AML-193 (cell line): Measurements from ENCODE around the gene DLL1.
"Not testable (repeated sequence)": the region's sequence is repeated elsewhere in the genome, so short reads cannot be mapped to it uniquely, and the experiment has no call there.

Source experiments
- DNase-seq, 2 experiments: peaks; one replicate each; lab custom pipeline; 2025; lab: John Stamatoyannopoulos, UW

DLL1 gene

GRCh38 chr6:170290296-170291128 lies at the start of gene DLL1:
DLL1 (minus strand) TSS chr6:170291078; CDS start chr6:170290139, 939 bp downstream.
- DNase-seq, result no peak

GRCh38 chr6:170335199-170335598 lies 44.3 kb upstream of the DLL1 start:
- DNase-seq, result not testable (repeated sequence)

DNA sequence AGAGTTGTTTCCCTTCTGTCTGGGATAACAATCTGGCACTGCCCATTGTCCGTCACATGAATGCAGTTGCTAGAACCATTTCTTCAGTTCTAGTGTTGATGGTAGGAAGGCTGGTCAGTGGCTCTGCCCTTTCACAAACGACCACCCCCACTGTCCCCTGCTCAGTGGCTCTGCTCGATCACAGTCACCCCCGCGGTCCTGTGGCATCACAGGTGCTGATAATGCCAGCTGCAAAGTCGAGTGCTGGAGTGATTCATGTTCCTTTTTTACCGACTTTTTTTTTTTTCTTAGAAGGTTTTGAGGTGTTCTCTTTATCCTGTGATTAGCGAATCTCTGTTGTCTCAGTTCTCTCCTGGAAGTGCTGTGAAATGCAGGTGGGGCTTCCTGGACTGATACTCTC lies 38.4 kb upstream of the DLL1 start:
- no peak for DNase-seq

GRCh38 chr6:170317718-170318117 lies 26.8 kb upstream of the DLL1 start:
- no peak for DNase-seq

- no peak for DNase-seq
Measured at GRCh38 chr6:170317076-170317475, 26.2 kb upstream of the DLL1 start.

- DNase-seq, result no peak
Measured at GRCh38 chr6:170316071-170316470, 25.2 kb upstream of the DLL1 start.

- DNase-seq, result no peak
Measured at GRCh38 chr6:170314983-170315382, 24.1 kb upstream of the DLL1 start.

DNA sequence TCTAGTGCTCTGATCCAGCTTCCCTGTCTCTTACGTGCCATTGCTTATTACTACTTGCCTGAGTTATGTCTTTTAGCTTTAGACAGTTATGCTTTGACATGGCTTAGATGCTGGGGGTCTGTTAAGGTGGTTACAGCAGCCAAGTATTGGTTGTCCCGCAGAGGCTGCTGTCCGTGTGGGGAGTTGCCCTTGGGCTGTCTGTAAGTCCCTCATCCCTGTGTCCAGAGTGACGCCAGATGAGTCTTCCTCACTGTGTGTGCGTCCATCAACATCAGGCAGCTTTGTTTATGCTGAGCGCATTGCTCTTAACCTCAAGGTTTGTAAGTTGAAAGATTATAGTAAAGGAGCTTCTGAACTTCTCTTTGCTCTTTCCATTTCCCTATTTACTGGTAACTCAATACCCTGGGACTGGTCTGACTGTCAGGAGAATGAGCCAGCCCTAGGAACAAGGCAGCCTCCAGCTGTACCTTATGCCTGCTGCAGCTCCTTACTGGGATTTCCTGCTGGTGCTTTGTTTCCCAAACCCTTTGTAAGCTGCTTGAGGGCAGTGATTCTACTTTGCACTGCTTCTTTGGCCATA lies 22.9 kb upstream of the DLL1 start:
- no peak for DNase-seq

- no peak for DNase-seq
Measured at GRCh38 chr6:170312876-170313275, 22.0 kb upstream of the DLL1 start.

- no peak for DNase-seq
Measured at GRCh38 chr6:170311696-170312095, 20.8 kb upstream of the DLL1 start.

GRCh38 chr6:170308761-170309160 lies 17.9 kb upstream of the DLL1 start:
- DNase-seq, result no peak

- DNase-seq, result peak in 1 of 2 experiments; percentile 52
Measured at GRCh38 chr6:170307080-170307545, 16.2 kb upstream of the DLL1 start.

DNA sequence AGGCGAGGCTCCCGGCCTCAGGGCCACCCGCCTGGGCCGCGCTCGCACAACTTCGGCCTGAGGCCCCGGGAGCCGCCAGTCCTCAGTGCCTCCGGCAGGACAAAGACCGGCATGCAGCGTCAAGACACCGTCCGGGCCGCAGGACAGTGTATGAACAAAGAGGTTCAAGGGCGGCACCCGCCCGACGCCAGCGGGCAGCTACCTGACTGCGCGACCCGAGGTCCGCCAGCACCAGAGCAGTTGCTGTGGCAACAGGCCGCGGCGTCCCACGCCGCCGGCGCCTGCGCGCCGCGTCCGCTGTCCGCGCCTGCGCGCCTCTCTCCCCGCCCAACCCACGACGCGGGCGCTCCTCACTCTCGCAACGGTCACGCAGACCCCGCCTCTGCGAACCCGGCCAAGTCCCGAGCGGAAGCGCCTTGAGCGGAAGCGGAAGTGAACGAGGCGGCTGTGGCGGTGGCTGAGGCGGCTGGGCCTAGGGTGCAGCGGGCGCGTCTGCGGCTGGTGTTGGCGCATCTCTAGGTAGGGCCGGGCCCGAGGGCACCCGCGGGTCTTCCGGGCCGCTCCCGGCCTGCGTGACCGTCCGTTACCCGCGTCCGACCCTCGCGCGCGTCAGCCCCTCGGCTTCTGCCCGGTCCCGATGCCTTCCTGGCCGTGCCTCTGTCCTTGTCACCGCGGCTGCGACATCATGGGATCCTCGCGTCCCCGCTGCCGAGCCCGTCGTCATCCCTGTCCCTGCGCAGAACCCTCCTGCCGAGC lies 15.6 kb upstream of the DLL1 start, which contains the start of gene FAM120B:
Gene FAM120B, plus strand, starts transcription at position 435 of the 756 bp plus-strand sequence. CDS start 10,633 bp downstream, outside the sequence.
- peak; percentile 96 to 97 for DNase-seq

DNA sequence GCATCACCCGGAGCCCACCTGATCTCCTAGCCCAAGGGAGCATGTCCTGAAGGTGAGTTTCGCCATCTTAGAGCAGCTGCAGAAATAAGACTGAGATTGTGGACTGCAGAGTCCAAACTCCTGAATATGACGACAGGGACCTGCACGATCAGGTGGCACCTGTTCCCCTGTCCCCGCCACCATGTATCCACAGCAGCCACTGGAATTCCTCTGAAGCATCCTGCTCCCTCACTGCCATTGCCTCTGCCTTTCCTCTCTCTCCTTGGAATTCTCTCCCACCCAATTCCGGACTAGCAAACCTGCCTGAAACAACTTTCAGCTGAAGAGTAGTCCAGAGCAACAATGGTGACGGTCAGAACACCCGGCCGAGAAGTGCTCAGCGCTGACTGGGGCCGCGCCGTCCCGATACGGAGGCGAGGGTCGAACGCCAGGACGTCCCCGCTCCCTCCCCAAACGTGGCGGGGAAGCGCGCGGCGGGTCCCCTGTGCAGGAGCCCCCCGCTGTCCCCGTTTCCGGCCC lies 15.0 kb upstream of the DLL1 start:
- DNase-seq, result no peak

DNA sequence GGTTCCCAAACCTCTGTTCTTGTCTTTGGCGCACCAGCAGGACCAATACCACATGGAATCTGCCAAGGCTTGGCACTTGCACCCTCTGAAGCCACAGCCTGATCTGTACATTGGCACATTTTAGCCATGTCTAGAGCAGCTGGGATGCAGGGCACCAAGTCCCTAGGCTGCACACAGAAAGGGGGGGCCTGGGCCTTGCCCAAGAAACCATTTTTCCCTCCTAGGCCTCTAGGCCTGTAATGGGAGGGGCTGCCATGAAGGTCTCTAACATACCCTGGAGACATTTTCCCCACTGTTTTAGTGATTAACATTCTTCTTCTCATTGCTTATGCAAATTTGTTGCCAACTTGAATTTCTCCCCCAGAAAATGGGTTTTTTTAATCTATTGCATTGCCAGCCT lies 10.3 kb upstream of the DLL1 start:
- no peak for DNase-seq

DNA sequence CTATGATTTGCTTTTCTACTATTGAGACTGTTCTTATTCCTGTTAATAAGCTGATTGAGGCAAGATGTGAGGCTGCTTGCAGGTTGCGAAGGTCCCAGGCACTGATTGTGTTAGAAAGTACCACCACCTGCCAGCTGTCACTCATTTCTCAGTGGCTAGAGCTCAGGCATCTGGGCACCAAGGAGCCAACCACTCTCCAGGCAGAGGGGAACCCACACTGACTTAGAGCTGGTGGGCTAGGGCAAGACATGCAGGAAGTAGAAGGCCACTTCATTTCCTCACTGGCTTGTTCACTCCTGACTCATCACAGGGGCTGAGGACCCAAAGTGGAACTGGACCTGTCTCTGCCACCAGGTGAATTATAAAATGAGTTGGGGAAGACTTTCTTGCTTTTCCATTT lies 7.8 kb upstream of the DLL1 start:
- no peak for DNase-seq

GRCh38 chr6:170297576-170298330 lies 6.9 kb upstream of the DLL1 start:
- no peak for DNase-seq

GRCh38 chr6:170296746-170297575 lies 6.1 kb upstream of the DLL1 start:
- DNase-seq, result no peak

DNA sequence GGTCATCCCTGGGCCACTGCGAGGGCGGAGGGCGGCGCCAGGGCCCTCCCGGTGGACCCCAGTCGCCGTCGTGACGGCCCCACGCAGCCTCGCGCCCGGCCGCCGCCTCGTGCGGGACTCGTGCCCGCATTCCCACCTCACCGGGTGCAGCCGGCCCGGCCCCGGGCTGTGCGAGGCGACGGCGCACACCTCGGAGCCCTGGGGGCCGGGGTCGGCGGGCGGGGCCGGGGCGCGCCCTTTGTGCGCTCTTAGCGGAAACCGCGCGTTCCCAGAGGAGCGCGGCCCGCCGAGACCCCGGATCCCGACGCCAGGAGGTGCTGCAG lies 5.5 kb upstream of the DLL1 start:
- DNase-seq, result no peak

DNA sequence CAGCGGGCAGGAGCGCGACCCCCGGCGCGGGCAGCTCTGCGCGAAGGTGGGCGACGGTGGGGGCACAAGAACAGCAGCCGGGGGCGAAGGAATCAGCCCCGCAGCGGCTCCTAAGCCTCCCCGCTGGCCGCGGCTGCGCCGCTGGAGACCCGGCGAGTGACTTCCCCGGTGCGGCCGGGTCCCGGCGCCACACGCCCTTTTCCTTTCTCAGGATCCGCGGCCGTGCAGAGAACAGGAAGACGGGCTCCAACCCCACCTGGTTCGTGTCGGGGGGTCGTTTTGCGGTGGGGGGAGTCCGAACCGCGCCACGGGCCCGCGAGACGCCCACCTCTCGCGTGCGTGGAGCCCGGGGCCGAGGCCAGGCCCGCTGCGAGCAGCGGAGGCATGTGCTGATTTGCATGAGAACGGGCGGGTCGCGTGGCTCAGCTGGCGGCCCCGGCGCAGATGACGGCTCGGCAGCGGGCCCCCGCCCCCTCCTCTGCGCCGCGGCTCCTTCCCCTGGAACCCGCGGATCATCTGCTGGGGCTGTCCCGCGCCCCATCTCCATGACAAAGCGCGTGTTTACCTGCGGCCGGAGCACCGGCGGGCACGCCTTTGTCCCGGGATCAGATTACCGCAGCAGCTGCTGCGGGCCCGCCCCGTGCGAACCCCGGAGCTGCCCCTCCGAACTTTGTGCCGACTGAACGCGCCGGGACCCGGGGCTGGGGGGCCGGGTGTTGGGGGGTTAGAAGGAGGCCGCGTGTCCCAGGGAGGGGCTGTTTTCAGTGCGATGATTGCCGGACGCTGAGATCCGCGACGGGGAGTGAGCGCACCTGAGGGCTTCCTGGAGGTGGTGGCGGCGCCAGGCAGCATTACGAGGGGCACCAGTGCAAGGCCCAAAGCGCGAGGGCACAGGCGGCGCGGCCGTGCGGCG lies 4.9 kb upstream of the DLL1 start:
- no peak for DNase-seq
